ENCODE measurements around the gene IFI44L. TPM values are rescaled to one million over a fixed set of nuclear protein-coding genes. Genes with fewer than 3 reads are reported as not detected.

IFI44L gene
- polyA plus RNA-seq (2012; ENCODE audit: insufficient read depth, insufficient read length, low read depth): not detected

DNA sequence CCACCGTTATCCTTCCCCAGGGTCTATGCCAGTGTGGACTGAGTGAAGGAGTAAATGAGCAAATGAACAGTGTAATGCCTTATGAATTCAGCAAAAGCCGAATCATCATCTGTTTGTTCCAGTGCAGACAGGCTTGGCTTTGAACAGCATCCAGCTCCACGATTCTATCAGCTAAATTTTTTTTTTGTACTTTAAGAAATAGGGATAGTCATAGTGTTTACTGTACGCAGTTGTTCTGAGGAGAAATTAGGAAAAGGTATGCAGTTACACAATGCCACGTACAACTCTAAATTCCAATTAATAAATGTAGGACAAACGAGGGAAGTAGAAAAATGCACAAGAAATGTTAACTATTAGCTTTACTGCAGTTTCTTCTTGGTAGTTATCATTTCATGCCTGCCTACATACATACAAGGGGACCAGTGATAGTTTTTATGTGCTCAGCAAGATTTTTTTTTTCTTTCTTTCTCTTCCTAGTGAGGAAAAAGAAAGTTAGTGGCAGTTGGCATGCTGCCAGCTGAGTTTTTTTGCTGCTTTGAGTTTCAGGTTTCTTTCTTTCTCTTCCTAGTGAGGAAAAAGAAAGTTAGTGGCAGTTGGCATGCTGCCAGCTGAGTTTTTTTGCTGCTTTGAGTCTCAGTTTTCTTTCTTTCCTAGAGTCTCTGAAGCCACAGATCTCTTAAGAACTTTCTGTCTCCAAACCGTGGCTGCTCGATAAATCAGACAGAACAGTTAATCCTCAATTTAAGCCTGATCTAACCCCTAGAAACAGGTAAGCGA, at the start of gene IFI44L:
Gene IFI44L (plus strand): TSS at position 646 of the 777 bp plus-strand sequence. CDS start 7,468 bp downstream, outside the sequence.
- Histone ChIP-seq H3K9me3 (no peaks in the 10 kb centered on the region), H3K4me1 (no peaks in the 10 kb centered on the region), H3K27me3 (no peaks in the 10 kb centered on the region), H3K4me3 (ENCODE audit: low read depth, low read length) (no peak within 1 kb of the TSS), H3K36me3 (no peaks in the 10 kb centered on the region)
- DNase-seq: no peak
- TF ChIP-seq, protein P1, sequence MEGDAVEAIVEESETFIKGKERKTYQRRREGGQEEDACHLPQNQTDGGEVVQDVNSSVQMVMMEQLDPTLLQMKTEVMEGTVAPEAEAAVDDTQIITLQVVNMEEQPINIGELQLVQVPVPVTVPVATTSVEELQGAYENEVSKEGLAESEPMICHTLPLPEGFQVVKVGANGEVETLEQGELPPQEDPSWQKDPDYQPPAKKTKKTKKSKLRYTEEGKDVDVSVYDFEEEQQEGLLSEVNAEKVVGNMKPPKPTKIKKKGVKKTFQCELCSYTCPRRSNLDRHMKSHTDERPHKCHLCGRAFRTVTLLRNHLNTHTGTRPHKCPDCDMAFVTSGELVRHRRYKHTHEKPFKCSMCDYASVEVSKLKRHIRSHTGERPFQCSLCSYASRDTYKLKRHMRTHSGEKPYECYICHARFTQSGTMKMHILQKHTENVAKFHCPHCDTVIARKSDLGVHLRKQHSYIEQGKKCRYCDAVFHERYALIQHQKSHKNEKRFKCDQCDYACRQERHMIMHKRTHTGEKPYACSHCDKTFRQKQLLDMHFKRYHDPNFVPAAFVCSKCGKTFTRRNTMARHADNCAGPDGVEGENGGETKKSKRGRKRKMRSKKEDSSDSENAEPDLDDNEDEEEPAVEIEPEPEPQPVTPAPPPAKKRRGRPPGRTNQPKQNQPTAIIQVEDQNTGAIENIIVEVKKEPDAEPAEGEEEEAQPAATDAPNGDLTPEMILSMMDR (IDR thresholded peaks at IDR 0.05; ENCODE audit: low read depth, low read length): no peak

DNA sequence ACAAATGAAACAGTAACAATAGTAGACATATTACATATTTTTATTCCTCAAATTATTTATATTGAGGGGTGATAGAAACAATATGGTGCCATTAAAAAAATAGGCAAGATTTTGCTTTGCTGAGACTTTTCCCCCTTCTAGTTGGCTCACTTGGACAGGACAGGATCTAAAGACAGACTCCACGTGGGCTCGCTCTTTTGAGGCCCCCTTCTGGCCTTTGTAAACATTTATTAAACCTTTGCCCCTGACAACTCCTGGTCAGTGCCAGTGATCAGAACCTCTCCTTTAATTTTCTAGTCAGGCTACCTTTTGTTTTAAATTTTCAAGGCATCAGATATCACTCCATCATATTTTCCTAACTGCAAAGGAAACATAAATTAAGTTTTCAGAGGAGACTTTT, 49.7 kb upstream of the IFI44L start:
- DNase-seq: no peak
- Histone ChIP-seq H3K4me1 (no peaks in the 10 kb centered on the region), H3K36me3 (no peaks in the 10 kb centered on the region), H3K4me3 (ENCODE audit: low read depth, low read length) (no peak overlapping the region), H3K27me3 (no peaks in the 10 kb centered on the region), H3K9me3 (no peaks in the 10 kb centered on the region)
- TF ChIP-seq, protein P1 (IDR thresholded peaks at IDR 0.05; ENCODE audit: low read depth, low read length): no peak

DNA sequence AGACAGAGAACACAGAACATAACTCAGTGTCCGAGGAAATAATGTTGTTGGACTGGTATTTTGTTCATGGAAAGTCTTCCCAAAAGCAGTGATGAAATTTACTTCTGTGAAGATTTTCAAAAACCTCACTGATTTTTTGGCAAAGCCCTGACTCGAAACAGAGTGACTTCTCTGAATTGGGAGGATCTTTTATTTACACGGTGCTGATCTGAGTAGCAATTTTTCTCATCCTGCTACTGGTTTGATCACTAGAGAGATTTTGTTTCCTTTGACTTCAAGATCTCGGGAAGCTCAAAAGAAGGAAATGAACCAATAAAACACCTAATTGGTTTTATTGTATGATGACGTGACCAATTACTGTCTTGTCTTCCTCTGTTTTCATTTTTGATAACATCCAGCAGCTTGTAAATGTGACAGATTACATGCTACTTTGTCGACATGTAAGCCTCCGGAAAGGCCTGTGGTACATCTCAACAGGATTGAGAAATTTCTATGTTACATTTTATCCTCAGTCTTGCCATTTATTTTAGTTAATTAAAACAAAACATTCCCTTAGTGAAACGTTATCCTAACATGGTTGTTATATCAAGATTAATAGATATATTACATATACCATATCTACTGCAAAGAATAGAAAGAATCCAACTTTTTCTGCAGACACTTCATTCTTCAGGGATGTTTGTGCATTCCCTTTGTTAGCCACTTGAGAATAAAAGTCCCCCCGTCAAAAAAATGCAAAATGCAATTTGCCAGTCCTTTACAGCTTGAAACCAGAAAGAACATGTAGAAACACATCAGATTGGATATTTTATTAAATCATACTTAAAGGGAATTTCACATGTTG, 42.8 kb upstream of the IFI44L start:
- no peaks in the 10 kb centered on the region for H3K36me3 ChIP-seq
- H3K4me1 ChIP-seq: no peaks in the 10 kb centered on the region
- no peak overlapping the region for H3K4me3 ChIP-seq (ENCODE audit: low read depth, low read length)
- no peaks in the 10 kb centered on the region for H3K9me3 ChIP-seq
- DNase-seq: no peak
- TF ChIP-seq, protein P1 (IDR thresholded peaks at IDR 0.05; ENCODE audit: low read depth, low read length): no peak
- H3K27me3 ChIP-seq: no peaks in the 10 kb centered on the region

DNA sequence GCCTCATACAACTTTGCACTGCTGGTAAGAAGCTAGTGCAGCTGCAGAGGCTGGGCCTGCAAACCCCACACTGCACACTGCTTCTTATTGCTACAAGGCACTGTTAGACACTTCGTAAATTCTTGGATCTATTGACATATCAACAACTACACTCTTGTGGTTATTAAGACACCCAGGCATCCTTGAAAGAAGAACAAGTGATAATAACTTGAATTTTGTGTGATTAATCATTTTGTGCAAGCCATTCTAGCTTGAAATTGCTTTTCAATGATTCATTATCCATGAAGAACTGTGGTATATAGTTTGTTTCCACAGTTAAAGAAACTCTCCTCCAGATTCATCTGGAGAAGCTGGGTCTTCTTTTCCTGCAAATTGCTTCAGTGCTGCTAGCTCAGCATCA, 33.7 kb upstream of the IFI44L start:
- no peaks in the 10 kb centered on the region for H3K4me1 ChIP-seq
- DNase-seq: no peak
- no peaks in the 10 kb centered on the region for H3K27me3 ChIP-seq
- H3K36me3 ChIP-seq: no peaks in the 10 kb centered on the region
- H3K9me3 ChIP-seq: no peaks in the 10 kb centered on the region
- TF ChIP-seq, protein P1 (IDR thresholded peaks at IDR 0.05; ENCODE audit: low read depth, low read length): no peak
- H3K4me3 ChIP-seq (ENCODE audit: low read depth, low read length): no peak overlapping the region

DNA sequence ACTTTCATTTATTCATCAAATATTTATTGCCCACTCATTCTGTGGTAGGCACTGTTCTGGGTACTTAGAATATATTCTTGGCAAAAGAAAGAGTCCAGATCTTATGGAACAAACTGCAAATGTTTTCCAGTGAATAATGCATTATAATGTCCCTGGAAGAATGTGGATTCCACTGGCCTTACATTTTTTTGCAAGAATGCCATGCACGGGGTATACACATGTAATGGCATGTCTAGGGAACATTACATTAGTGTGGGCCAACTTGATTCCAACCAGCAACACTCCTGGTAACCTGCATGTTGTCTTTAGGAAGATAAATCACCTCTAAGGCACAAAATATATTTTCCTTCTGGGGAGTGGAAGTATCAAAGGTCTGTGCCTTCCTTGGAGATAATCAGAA, 33.0 kb upstream of the IFI44L start:
- Histone ChIP-seq H3K36me3 (no peaks in the 10 kb centered on the region), H3K27me3 (no peaks in the 10 kb centered on the region), H3K9me3 (no peaks in the 10 kb centered on the region), H3K4me1 (no peaks in the 10 kb centered on the region), H3K4me3 (ENCODE audit: low read depth, low read length) (no peak overlapping the region)
- TF ChIP-seq, protein P1 (IDR thresholded peaks at IDR 0.05; ENCODE audit: low read depth, low read length): no peak
- no peak for DNase-seq
